HG02938 (cell line): ENCODE measurements around the gene EDAR.

Experiments
- ATAC-seq: cut with Tn5 transposase; IDR thresholded peaks from one replicate; pipeline ENCODE4 v1.9.1; 2021; ENCODE audit warnings: mild to moderate bottlenecking, moderate library complexity; ENCODE audit not compliant: unreplicated experiment

Gene EDAR

DNA sequence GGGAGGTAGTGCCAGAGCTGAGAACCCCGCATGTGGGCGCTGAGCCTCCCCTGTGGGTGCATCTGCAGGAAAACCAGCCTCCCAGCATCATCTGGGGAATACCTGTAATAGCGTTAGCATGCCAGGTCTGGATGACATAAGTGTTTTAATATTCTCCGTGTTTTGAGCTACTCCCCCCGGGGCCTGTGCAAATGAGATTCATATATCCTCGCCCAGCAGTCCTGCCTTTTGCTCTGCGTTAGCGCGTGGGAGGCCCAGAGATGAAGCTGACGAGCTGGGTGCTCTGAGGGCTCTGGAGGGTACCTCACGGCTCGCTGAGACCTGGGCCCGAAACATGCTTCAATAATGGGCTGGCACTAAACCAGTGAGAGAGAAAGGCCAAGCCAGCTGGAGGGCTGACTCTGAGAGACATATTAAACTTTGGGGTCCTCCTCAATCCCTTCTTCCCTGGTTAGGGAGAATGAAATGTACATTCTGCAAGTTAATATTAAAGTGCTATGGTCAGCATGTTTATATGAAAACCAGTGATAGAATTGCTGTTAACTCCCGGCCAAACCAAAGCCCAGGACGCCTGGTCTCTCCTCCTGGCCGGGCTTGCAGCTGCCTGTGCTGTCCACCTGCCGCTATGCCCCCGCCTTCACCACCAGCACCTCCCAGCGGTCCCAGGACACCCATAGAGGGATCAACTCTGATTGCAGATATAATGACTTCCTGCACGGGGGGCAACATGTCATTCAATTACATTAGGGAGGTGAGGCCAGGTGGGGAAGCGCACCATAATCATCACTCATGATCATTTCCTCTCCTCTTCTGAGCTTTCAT, 77.0 kb downstream of the EDAR start:
- ATAC-seq, result no peak

DNA sequence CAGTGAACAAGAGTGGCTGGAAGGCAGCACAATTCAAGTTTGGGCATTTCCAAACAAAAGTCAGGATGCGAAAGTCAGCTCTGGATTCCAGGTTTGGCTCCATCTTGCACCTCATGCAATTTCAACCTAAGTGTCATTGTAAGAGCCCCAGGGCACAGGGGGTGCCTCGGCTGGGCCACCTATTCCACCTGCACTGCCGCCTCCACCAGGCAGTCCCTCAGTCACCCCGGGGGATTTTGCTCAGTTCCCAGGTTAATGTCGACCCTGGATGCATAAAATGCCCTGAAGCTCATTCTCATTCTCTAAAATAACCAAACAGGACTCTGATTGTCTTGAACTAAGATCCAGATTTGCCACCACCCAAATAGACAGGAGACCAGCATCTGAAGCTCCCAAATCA, 77.6 kb downstream of the EDAR start:
- no peak for ATAC-seq

DNA sequence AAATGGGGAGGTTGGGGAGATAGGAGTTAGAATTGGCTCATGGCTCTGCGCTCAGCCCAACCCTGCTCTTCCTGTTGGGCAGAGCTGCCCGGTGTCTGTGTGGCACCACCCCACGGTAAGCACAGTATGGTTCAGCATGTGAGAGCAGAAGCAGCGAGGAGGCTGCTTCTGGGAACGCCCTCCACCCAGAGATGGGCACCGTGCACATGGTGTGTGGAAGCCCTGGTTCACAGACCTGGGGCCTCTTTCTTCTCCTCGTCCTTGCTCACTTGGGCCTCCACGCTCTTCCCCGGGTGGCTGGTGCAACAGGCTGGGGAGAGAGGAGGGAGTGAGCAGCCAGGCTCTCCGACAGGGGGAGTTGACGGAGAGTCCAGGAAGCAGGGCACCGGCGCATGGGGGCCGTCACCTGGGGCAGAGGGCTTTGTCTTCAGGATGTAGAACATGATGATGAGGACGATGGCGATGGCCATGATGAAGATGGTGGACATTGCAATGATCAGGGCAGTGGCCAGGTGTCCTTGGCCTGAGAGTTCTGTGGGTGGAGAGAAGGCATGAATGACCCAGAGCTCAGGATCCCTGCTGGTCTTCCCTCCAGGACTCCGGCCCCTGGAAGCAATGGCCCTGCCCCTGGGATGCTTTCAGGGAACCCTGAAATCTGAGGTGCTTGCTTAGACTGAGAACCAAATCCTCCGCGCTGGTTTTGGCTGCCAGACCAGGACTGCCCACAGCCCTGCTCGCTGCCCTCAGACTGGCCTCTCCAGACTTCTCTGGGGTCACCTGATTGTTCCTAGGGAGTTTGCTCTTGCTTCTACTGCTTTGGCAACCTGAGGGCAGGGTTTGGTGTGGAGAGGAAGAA, 78.3 kb downstream of the EDAR start:
- ATAC-seq, result no peak

DNA sequence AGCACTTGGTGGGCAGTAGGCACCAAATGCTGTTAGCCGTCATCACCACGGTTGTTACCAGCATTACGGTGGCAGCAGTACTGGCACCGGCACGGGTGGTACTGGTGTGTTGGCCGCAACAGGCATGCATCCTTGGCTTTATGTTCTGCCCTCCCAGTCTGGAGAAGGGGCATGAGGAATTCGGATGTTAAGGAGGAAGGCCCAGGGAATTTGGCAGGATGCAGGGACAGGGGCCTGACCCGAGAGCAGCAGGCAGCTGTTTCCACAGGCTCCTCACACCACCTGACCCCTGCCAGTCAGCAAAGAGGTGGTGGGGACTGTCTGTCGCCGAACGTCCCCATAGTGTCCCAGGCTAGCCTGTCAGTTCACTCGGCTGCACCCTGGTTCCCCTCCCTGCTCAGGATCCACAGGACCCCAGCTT, 79.0 kb downstream of the EDAR start:
- ATAC-seq, result no peak

DNA sequence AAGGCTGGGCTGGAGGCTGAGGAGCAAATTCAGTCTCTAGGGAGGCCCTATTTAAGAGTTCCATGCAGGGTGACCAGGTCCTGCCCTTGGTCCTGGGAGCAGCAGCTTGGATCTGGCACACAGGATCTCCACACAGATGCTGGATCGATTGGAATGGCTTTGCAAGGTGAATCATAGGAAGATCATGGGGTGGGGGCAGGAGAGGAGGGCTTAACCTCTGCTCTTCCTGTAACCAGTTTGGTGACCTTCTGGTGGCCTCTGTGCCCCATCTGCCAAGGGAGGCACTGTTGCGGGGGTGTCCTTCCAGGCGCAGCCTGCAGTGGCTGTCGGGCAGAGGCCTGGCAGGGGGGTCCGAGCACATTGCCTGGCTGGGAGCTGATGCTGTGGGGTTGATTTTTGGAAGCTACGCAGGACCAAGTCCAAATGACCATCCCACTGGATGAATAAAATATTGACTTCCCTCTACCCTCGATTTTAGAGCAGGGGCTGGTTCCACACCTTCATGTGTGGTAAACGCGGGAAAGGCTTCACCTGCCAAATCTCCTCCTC, 79.7 kb downstream of the EDAR start:
- no peak for ATAC-seq

DNA sequence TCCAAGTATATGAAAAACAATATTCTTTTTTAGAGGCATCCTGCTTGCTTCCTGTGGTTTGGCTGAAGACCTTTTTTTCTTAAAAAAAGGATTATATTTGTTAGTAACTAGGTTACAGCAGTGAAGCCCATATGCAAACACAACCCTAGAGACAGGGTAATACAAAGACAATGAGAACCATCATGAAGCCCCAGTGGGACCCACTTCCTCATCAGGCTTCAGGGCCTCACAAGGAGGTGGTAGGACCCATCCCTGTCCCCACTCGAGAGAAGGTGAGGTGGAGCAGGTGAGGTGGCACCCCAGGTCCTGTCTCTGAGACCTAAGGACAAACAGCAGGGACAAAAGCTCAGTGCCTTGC, 80.3 kb downstream of the EDAR start:
- ATAC-seq, result no peak

DNA sequence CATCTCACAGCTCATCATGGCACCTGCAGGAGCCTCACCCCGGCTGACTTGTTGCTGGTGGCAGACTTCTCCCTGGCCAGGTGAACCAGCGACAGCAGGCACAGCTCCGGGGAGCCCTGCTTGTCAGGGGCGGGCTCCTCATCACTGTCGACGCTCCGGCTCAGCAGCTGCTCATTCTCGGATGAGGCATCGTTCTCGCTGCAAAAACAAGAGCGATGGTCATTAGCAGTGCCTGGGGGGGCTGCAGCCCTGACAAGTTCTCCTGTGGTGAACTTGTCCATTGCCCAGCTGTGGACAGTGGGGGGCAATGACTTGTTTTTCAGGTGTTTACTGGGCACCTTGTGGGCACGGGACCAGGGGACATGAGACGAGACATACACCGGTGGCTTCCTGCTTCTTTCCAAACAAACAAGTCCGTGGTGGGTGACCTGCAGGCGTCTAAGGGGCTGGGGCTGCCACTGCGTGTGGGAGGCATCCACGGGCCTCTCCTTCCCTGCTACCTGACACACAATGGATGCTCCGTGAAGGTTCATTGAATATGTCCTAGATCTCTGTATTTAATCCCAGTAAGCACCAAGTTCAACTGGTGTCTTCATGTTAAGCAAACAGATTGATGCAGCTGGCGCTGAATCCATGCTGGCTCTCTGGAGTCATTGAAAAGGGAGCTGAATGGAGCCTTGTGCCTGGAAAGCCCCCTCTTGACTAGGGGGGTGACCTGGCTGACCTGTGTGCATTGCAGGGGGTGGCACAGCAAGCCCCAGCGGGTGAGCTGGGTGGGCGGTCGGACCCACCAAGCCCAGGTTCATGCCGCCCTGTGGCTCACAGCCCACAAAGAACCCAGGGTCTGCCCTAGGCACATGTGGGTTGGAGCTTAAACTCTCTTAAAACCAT, 81.0 kb downstream of the EDAR start:
- ATAC-seq, result no peak

DNA sequence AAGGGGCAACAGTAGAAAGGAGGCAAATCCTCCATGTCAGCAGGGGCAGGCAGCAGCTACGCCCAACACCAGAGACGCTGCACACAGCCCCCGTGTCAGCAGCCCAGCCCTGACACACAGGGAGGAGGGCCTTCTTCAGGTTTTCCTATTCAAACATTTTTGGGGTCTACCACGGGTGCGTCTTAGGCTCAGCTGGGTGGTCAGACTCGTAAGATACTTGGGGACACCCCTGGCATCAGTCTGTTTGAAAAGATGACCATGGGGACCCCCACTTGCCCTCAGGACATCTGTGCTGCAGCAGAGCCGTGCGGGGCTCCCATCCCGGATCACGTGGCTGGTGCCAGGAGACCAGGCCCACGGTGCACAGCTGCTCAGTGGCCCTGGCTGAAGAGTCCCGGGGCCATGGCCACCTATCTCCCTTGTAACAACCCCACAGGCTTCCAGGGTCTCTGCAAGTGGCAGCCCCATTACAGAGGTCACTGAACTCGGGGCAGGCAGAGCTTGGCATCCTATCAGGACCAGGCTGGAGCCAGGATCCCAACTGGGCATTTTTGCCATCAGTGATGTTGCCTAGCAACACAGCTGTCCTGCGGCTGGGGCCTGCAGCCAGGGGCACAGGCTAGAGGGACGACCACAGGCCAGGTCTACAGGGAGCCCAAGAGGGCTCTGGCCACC, 82.5 kb downstream of the EDAR start:
- ATAC-seq, result no peak

DNA sequence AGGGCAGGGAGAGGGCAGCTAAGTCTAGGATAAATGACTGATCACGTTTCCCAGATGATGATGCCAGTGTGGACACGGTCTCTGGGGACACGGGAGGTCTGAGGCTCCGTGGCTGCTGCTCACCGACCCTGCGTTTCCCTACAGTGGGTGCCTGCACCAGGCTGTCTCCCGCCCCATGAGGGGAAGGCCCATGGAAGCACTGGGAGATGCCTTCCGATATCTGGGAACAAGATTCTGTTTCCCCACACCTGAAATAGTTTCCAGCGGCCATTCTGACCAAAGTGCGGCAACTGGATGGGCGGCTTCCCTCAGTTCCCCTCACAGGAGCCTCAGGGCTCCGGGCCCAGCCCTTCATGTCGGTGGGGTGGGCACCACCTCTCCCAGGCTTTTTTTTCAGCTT, 83.1 kb downstream of the EDAR start:
- no peak for ATAC-seq

DNA sequence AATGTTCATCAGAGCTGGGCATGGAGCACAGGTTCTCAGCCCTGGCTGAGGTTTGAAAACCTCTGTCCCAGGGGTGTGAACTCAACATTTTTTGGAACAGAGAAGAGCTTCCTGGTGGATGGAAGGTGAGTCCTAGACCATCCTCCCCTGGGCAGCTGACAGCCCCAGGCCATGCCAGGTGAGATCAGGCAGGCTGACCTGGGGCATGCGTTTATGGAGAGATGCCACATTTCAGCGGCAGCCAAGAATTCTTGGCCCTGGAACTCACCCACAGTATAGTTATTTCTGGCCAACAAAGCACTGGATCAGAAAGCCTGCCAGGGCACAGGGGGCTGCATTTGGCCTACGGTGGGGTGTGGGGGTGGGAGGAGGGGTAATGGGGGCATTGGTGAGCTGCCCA, 83.8 kb downstream of the EDAR start:
- ATAC-seq, result no peak

DNA sequence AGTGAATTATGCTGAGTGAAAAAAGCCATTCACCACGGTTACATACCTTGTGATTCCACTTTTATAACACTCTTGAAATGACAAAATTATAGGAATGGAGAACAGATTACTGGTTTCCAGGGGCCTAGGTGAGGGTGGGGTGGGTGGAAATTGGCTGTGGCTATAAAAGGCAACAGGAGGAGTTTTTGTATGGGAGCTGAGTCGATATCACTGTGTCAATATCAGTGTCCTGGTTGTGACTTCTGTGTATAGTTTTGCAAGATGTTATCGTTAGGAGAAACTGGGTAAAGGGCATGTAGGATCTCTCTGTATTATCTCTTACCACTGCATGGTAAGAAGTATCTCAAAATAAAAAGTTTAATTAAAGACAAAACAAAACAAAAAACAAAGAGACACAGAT, 84.3 kb downstream of the EDAR start:
- no peak for ATAC-seq

DNA sequence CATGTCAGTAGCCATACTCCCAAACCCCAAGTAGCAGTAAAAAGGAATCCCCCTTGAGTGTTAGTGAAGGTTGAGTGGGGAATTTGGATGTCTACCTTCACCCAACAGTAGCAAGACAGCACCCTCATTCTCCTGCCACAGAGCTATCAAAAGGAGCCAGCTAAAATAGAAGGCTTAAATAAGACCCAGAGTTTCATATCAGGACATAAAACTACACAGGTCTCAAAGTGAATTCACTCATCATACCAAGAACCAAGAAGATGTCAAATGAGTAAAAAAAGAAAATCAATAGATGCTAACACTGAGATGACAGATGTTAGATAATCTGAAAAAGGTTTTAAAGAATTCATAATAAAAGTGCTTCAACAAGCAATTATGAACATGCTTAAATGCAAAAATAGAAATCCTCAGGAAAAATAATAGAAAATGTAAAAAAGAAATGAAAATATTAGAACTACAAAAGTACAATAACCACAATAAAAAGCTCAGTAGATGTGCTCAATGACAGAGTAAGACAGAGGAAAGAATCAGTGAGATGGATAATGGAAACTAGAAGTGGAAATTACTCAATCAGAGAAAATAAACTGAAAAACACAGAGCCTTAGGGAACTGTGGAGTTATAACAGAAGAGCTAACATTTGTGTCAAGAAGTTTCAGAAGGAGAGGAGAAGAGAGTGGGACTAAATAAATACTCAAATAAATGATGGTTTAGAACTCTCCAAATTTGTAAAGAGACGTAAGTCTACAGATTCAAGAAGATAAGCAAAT, 90.5 kb downstream of the EDAR start:
- ATAC-seq, result no peak

DNA sequence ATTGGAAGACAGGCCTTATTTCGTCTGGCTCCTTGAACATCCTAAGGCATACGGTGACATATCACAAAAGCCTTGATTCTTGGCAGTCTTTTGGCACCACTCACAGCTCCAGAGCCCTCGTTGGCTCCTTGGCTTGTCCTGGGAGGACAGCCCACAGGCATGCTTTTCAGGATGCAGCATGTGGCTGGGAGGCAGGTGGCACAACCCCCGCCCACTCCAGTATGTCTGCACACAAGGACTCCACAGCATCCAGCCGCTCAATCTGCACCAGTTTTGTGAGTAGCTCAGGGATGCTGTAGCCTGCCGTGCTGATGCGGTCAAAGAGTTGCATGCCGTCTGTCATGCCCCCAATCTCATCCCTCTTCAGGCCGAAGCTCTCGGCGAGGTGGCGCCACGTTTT, 92.3 kb downstream of the EDAR start:
- ATAC-seq, result no peak

DNA sequence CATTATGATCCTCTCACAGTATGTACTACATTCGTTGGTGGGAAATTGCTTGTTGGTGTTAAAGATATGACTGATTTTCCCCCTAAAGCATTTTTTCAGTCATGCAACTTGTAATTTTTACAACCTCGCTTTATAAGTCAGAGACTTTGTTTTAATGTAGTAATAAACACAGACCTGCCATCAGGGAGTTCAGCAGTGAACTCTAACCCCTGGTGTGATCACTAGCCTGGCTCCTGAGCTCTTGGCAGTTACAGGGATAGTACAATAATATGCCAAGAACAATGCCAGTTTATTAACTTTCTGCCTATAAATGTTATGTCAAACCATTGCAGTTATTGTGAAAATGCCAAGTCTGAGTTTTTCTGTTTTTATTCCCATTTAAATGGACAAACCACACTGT, 93.8 kb downstream of the EDAR start:
- no peak for ATAC-seq

DNA sequence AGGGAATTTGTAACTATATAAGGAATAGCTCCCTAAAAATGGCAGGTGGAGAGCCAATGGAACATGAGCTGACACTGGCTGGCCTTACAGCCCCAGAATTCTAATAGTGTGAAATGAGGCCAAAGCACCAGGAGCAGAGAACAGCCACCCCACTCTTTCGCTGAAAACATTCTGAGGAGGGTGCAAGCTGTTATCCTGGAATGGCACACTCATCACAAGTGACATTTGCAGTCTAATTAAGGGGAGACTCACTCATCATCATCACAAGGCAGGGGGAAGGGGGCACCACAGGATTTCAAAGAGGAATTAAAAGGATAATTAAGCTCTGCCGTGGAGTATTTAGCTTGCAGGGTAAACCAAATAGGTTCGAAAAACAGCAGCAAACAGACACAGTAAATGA, 94.3 kb downstream of the EDAR start:
- no peak for ATAC-seq

DNA sequence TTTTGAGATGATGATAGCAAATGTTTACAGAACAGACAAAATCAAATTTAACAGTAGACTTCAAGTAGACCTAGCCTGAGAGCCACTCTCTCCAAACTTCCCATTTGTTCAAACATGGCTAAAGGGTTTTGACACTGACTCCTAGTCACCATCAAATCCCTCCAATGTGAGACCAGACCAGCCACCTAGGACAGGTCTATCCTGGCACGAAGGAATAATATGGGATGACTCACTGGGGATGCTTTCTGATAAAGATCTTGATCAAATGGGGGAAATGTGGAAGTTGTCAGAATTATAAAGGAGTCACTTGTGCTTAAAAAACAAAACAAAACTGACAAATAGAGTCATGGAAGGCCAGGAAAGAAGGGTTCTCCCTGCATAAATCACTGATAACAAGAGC, 95.7 kb downstream of the EDAR start:
- no peak for ATAC-seq

DNA sequence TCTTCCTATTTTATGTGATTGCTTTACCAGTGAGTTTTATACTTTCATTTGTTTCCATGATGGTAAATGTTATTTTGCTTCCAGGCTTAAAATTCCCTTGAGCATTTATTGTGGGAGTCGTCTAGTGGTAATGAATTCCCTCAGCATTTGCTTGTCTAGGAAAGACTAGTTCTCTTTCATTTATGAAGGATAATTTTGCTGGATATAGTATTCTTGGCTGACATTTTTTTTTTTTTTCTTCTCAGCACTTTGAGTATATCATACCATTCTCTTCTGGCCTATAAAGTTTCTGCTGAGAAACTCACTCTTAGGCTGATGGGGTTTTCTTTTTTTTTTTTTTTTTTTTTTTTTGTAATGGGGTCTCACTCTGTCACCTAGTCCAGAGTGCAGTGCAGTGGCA, 99.1 kb downstream of the EDAR start:
- no peak for ATAC-seq

DNA sequence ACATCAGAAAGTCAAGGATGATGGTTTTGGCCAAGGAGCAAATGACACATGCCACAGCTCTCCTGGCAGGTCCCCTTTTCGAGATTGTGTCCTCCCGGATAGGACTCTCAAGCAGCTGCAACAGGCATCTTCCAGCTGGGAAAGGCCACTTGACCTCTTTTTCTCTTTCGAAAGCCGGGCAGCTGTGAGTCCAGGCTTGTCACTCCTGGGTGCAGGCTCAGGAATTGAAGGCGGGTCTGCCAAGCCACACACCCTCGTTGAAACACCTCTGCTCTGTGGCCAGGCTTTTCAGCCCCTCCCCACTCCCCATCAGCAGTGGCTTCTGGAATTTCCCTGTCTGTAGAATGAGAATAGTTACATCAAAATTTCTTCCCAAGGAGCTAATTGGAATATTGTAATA, 104.4 kb downstream of the EDAR start:
- ATAC-seq, result no peak

DNA sequence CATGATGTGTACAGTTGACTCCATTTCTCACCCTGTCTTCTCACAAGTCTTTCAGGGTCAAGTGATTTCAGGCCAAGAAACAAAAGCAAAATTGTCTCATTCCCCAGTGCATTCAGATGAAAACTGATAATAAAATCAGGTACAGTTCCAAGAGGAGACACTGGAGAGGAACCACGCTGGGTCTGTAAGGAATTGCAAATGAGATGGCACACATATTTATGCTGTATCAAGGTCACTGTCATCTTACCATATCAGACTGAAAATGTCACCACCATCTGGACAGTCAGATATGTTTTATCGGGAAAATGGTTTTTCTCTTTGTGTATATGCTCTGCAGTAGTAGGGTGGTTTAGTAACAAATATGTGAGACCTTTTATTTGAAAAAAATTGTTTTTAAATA, 110.7 kb downstream of the EDAR start:
- ATAC-seq, result no peak

DNA sequence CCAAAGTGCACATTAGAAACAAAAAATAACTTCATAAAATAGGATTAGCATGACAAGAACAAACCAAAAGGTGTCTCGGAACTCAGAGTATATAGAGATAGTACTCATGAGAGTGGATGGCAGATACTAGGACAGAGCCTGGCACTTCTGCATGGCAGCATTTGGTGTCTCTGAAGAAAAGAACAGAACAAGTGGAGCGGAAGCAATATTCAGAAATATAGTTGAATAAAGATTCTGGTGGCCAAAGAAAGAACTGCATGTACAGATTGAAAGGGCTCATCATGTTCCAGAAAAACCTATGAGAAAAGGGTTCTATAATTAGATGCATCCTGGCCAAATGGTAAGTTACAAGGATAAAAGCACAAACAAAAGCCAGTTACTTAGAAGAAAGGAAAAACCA, 111.5 kb downstream of the EDAR start:
- no peak for ATAC-seq
